Measurements from ENCODE around the gene EIF4E1B.
A peak's percentile ranks its signal among the peaks of the same experiment; 100 is the strongest.

EIF4E1B gene

GRCh38 chr5:176691524-176691923 is 61.0 kb downstream of the EIF4E1B start:
- Histone ChIP-seq H3K27me3 (ENCODE audit: control insufficient read depth, insufficient read depth, low read length) (no peaks in the 10 kb centered on the region), H2AFZ (no peak overlapping the region), H3K4me1 (no peaks in the 10 kb centered on the region), H3K4me3 (ENCODE audit: low read depth, low read length) (no peak overlapping the region), H3K9me3 (ENCODE audit: control insufficient read depth, low read length) (no peaks in the 10 kb centered on the region), H3K4me2 (ENCODE audit: low read length) (no peak overlapping the region), H3K9ac (no peak overlapping the region), H3K79me2 (no peaks in the 10 kb centered on the region), H3K36me3 (ENCODE audit: control insufficient read depth, insufficient read depth, low read length) (no peaks in the 10 kb centered on the region), H3K27ac (no peak overlapping the region)
- no peak for TF ChIP-seq CTCF (IDR thresholded peaks at IDR 0.05)

GRCh38 chr5:176692326-176692725 is 61.9 kb downstream of the EIF4E1B start:
- no peaks in the 10 kb centered on the region for H3K79me2 ChIP-seq
- H3K27me3 ChIP-seq (ENCODE audit: control insufficient read depth, insufficient read depth, low read length), result no peaks in the 10 kb centered on the region
- H3K9me3 ChIP-seq (ENCODE audit: control insufficient read depth, low read length), result no peaks in the 10 kb centered on the region
- H3K27ac ChIP-seq, result no peak overlapping the region
- no peak for TF ChIP-seq CTCF (IDR thresholded peaks at IDR 0.05)
- H2AFZ ChIP-seq, result no peak overlapping the region
- H3K4me2 ChIP-seq (ENCODE audit: low read length), result no peak overlapping the region
- H3K36me3 ChIP-seq (ENCODE audit: control insufficient read depth, insufficient read depth, low read length), result no peaks in the 10 kb centered on the region
- H3K4me3 ChIP-seq (ENCODE audit: low read depth, low read length), result no peak overlapping the region
- no peak overlapping the region for H3K9ac ChIP-seq
- H3K4me1 ChIP-seq, result no peaks in the 10 kb centered on the region

- no peak overlapping the region for H3K9ac ChIP-seq
- H3K79me2 ChIP-seq, result no peaks in the 10 kb centered on the region
- H2AFZ ChIP-seq, result peak overlapping the region; percentile 50
- H3K9me3 ChIP-seq (ENCODE audit: control insufficient read depth, low read length), result no peaks in the 10 kb centered on the region
- H3K27ac ChIP-seq, result no peak overlapping the region
- no peak overlapping the region for H3K4me3 ChIP-seq (ENCODE audit: low read depth, low read length)
- no peaks in the 10 kb centered on the region for H3K27me3 ChIP-seq (ENCODE audit: control insufficient read depth, insufficient read depth, low read length)
- H3K4me2 ChIP-seq (ENCODE audit: low read length), result no peak overlapping the region
- H3K36me3 ChIP-seq (ENCODE audit: control insufficient read depth, insufficient read depth, low read length), result no peaks in the 10 kb centered on the region
- no peak for TF ChIP-seq CTCF (IDR thresholded peaks at IDR 0.05)
- H3K4me1 ChIP-seq, result no peaks in the 10 kb centered on the region
These were observed 62.5 kb downstream of the EIF4E1B start for GRCh38 chr5:176692839-176693476.

- H3K27ac ChIP-seq, result no peak overlapping the region
- no peak overlapping the region for H3K9ac ChIP-seq
- H3K4me3 ChIP-seq (ENCODE audit: low read depth, low read length), result no peak overlapping the region
- H3K4me2 ChIP-seq (ENCODE audit: low read length), result no peak overlapping the region
- H3K79me2 ChIP-seq, result no peaks in the 10 kb centered on the region
- no peaks in the 10 kb centered on the region for H3K9me3 ChIP-seq (ENCODE audit: control insufficient read depth, low read length)
- TF ChIP-seq CTCF (IDR thresholded peaks at IDR 0.05), result no peak
- H2AFZ ChIP-seq, result peak overlapping the region; percentile 50
- H3K27me3 ChIP-seq (ENCODE audit: control insufficient read depth, insufficient read depth, low read length), result no peaks in the 10 kb centered on the region
- H3K36me3 ChIP-seq (ENCODE audit: control insufficient read depth, insufficient read depth, low read length), result no peaks in the 10 kb centered on the region
- H3K4me1 ChIP-seq, result no peaks in the 10 kb centered on the region
These were observed 63.0 kb downstream of the EIF4E1B start for GRCh38 chr5:176693477-176693851.

GRCh38 chr5:176694146-176694545 is 63.7 kb downstream of the EIF4E1B start:
- H3K36me3 ChIP-seq (ENCODE audit: control insufficient read depth, insufficient read depth, low read length), result no peaks in the 10 kb centered on the region
- H3K4me3 ChIP-seq (ENCODE audit: low read depth, low read length), result no peak overlapping the region
- TF ChIP-seq CTCF (IDR thresholded peaks at IDR 0.05), result no peak
- H3K9me3 ChIP-seq (ENCODE audit: control insufficient read depth, low read length), result no peaks in the 10 kb centered on the region
- no peak overlapping the region for H3K9ac ChIP-seq
- no peaks in the 10 kb centered on the region for H3K4me1 ChIP-seq
- no peak overlapping the region for H3K4me2 ChIP-seq (ENCODE audit: low read length)
- H3K27me3 ChIP-seq (ENCODE audit: control insufficient read depth, insufficient read depth, low read length), result no peaks in the 10 kb centered on the region
- no peaks in the 10 kb centered on the region for H3K79me2 ChIP-seq
- H3K27ac ChIP-seq, result no peak overlapping the region
- no peak overlapping the region for H2AFZ ChIP-seq

All from parathyroid adenoma (tissue), 2 donors.